ENCODE results near the gene SLAMF1.
A peak's percentile ranks its signal among the peaks of the same experiment; 100 is the strongest.
"Not testable (repeated sequence)": the region's sequence is repeated elsewhere in the genome, so short reads cannot be mapped to it uniquely, and the experiment has no call there.

Gene SLAMF1

DNA sequence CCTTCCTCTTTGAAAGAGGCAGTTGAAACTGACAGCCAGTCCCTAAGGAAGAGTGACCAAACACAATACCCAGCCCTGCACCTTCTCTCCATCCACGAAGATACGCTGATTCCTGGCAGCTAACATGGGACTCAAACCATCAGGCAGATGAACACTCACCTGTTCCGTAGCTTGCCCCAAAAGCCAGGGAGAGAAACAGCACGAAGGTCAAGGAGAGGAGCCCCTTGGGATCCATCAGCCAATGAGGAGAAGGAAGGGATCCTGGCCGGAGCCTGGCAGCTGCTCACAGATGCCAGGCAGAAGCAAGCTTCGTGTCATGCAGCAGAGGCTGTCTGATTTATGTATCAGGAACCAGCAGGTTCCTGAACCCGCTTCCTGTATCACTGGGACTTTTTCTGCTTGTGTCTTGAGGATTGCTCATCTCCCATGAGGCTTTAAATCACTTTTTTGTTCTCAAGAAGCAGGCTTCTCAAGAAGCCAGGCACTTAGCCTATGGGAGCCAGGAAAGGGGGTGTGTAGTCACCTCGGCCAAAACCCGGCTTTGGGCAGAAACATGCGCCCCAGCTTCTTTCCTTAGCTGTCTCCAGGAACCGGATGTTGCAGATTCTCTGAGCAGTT is at the start of gene SLAMF1:
TSS of gene SLAMF1 (minus strand) at position 334 of the 618 bp plus-strand sequence. CDS start at position 235, 99 bp downstream.
- DNase-seq (ENCODE audit: low spot score), result no peak

DNA sequence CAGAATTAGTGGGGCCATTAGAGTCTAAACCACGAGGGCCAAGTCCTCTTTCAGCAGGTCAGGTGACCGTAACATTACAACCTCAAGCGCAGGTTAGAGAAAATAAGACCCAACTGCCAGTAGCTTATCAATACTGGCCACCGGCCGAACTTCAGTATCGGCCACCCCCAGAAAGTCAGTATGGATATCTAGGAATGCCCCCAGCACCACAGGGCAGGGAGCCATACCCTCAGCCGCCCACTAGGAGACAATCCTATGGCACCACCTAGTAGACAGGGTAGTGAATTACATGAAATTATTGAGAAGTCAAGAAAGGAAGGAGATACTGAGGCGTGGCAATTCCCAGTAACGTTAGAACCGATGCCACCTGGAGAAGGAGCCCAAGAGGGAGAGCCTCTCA is 45.5 kb upstream of the SLAMF1 start:
- not testable (repeated sequence) for DNase-seq (ENCODE audit: low spot score)

DNA sequence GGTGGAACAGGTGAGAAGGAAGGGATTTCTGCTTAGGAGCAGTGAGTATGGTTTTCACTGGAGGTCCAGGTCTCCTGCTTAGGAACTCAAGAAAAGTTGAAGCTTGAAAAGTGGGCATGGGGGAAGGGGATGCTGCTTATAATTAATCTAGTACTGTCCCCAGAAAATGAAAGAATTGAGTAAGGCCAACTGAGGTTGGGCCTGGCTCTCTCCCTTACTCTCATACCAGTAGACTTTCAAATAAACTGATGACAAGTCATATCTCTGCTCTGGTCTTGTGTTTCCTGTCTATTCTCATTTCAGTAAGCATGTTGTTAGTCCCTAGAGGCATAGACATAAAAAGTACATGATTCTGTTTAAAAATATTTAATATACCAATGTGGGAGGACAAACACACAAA is 38.4 kb upstream of the SLAMF1 start:
- no peak for DNase-seq (ENCODE audit: low spot score)

GRCh38 chr1:160682983-160683865 is 36.4 kb upstream of the SLAMF1 start:
- no peak for DNase-seq (ENCODE audit: low spot score)

GRCh38 chr1:160681891-160682140 is 35.0 kb upstream of the SLAMF1 start:
- no peak for DNase-seq (ENCODE audit: low spot score)

DNA sequence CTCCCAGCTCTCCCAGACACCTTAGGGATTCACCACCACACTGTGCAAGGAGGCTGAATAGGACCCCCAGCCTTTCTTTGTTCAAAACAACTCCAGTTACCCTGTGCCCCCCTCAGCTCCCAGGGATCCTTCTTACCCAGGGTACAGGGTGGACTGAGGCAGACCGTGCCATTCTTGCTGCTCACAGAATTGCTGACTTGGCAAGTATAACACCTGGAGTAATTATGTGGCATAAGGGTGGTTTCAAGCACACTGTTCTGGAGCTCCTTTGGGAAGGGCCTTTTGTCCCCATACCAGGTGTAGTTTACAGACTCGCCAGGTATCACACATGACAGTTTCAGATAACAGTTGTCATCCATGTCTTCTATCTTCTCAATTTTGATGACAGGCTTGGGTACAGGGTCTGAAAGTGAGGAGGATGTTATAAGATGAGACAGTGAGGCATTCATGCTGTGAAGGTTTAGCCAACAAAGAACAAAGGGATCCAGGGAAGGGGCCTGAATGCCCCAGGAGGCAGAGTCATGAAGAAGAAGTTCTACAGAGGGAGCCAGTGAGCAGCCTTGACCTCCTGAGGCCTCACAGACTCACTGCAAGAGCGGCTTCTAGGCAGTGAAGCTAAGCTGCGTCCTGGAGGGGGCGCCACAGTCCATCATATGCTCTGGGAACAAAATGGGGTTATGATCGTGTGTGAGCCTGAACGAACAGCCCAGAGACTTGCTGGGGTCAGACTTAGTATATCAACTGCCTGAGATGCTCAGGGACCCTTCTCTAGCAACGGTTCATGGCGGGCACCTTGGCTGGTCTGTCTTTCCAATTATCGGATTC is 34.4 kb upstream of the SLAMF1 start:
- DNase-seq (ENCODE audit: low spot score), result peak; percentile 64

- DNase-seq (ENCODE audit: low spot score), result no peak
These were observed 33.6 kb upstream of the SLAMF1 start for GRCh38 chr1:160680399-160680798.

DNA sequence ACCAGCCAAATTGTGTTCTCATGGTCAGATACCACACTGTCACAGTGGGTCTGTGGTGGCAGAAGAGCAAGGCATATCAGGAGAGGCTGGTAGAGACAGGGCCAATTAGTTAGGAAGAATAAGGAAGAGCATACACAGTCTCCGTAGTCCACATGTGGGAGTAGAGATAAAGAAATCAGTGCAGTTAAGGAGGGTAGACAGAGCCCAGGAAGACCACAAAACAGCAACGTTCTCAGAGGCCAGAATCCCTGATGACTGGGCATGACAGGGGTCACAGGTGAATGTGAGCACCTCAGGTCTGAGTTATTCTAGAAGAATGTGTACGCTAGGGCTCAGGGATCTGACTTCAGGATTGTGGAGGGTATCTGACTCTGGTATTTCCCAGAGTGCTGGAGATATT is 33.0 kb upstream of the SLAMF1 start:
- DNase-seq (ENCODE audit: low spot score), result no peak

DNA sequence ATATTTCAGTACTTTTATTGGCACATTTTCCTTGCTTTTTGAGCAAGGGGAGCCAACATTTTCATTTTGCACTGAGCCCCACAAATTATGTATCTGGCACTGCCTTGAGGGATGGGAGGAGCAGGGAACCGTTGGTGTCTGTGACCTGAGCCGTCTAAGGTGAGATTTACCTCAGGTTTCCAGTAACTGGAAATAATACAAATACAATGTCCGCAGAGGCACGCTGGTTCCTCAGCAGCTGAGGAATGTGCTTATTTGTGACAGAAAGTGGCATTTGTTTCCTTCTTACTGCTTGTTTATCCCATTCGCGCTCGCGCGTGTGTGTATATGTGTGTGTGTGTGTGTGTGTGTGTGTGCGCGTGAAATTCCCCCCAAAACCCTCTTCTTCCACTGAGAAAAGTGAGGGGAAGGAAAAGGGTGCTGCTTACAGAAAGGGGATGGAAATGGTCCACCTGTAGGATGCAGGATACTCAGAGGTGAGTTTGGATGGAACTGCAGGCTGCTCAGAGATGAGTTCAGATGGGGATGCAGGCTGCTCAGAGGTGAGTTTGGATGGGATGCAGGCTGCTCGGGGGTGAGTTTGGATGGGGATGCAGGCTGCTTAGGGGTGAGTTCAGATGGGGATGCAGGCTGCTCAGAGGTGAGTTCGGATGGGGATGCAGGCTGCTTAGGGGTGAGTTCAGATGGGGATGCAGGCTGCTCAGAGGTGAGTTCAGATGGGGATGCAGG is 30.2 kb upstream of the SLAMF1 start:
- no peak for DNase-seq (ENCODE audit: low spot score)

DNA sequence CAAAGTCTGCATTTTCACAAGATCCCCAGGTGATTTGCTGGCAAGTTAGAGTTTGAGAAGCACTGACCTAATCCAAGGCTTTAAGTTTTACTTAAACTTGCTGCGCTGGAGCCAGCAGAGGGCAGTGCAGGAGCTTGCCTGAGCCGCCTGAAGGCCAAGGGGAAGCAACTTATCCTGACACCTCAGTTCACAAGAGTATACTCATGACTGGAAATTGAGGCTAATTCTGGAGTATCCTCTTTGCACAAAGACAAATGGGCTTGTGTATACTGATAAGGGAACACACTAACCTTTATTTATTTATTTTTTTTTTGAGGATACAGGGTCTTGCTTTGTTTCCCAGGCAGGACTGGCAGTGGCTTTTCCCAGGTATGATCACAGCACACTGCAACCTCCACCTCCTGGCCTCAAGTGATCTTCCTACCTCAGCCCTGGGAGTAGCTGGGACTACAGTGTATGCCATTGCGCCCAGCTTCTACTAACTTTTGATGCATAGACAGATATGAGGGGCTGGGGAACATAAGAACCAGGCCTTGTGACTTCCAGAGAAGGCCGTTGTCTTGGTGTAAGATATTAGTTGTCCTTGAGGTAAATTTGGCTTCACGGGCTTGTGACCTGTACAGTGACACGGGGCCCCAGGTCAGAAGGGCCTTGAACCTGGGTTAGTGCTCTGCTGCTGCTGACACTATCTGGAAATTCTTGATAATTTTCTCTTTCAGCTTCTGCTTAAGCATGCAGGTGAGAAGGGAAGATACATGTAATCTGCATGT is 29.0 kb upstream of the SLAMF1 start:
- DNase-seq (ENCODE audit: low spot score), result peak; percentile 52

- DNase-seq (ENCODE audit: low spot score), result no peak
These were observed 27.6 kb upstream of the SLAMF1 start for GRCh38 chr1:160674415-160674814.

GRCh38 chr1:160672789-160673695 is 26.2 kb upstream of the SLAMF1 start:
- no peak for DNase-seq (ENCODE audit: low spot score)

DNA sequence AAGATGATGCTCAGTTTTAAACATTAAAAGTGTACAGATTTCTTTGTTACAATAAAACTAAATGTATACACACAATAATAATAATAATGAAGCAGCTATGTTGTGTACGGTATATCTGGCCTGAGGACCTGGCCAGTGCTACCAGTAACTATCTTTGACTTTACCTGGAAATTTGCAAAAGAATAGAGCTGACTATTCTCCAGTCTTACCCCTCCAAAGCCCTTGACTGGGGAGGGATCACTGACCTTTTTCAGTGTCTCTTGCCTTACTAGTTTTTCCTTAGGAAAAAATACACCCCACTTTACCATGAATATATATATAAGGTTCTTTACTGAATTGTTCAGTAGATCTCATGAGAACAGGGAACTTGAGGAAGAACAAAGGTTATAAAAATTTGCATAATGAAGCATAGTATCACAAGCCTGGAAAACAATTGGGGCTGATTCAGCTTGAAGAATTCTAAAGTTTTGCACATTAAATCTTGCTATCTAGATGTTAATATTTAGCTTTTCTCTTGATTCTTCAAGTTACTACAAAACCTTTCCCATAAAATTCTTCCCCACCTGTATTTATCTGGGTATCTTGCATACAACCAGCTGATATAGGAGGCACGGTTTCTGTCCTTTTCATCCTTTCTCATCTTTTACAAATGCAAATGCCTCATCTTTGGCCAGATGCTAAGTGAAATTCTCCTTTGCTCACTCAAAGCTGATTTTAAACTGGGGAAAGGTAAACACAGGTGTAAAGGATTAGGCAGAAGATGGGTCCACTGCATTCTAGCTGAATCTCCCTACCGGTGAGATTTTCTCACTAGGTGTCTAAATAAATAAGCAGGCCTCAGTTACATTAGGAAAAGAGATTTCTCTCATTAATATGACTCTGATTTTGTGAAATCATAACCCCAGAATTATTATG is 25.0 kb upstream of the SLAMF1 start:
- DNase-seq (ENCODE audit: low spot score), result no peak

GRCh38 chr1:160670701-160671100 is 23.9 kb upstream of the SLAMF1 start:
- DNase-seq (ENCODE audit: low spot score), result no peak

DNA sequence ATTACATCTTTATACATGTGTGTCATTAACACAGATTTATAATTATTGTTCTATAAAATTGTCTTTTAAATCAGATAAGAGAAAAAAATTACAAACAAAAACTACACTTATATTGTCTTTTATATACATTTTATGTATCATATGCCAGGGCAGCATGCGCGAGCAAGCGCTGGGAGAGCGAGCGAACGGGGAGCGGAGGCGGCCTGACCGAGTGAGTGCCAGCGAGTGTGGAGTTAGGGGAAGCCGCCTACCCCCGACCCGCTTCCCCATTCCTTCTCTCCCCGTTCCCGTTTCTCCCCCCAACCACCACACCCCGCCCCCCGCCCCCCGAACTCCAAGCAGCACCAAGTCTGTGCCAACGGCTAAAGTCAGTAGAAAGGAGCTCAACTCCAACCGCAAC is 23.0 kb upstream of the SLAMF1 start:
- no peak for DNase-seq (ENCODE audit: low spot score)

DNA sequence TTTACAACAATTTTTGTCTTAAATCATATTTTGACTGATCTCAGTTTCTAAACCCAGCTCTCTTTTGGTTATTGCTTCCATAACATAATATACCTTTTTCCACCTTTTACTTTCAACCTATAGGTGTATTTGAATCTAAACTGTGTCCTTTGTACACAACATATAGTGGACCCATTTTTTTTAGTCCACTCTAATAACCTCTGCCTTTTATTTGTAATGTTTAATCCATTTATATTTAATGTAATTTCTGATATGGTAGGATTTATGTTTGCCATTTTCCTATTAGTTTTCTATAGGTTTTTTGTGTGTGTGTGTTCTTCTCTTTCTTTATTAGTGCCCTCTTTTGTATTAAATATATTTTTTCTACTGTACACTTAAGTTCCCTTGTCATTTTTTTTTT is 22.4 kb upstream of the SLAMF1 start:
- no peak for DNase-seq (ENCODE audit: low spot score)

- DNase-seq (ENCODE audit: low spot score), result no peak
These were observed 21.1 kb upstream of the SLAMF1 start for GRCh38 chr1:160667896-160668295.

- no peak for DNase-seq (ENCODE audit: low spot score)
These were observed 19.2 kb upstream of the SLAMF1 start for GRCh38 chr1:160666079-160666442.

DNA sequence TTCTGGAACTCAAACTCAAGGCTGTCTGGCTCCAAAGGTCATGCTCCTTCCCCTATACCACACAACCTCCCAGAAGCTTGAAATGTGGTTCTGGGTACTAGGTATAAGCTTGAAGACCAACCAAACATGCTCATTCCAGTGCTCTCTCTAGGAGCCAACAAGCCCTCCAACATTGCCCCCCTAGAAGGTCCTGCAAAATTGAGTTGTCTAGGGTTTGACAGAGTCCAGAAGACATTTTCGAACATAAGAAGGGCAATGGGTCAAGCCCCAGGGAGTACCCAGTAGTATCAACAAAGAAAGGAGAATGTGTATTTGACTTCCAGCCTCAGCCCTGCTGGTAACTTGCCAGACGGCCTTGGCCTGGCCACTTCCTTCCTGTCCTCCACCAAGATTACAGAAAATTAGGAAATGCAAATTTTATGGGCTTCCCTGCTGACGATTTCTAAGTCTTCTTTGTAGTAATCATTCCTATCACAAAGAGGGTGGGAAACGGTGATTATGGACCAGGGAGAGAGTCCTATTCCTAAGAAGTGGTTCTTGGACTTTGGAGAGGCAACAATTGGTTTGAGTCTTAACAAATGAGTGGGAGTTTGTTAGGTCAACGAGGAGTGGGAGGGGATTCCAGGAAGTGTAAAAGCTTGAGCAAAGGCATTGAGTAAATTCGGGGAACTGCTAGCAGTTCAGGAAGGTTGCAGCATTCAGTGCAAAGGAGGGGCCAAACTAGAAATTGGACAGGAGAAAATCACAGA is 18.7 kb upstream of the SLAMF1 start:
- no peak for DNase-seq (ENCODE audit: low spot score)
